NCI-H526 treated with DMSO at 0.1 percent for 48 hours (cell line): ENCODE data around the gene KIDINS220.

Source experiments
- DNase-seq: peaks from one replicate; lab custom pipeline; 2025; lab: John Stamatoyannopoulos, UW

KIDINS220 gene

GRCh38 chr2:8836971-8837794, at the start of gene KIDINS220:
Gene KIDINS220 (minus strand): TSS chr2:8837613. CDS start chr2:8827093, 10,520 bp downstream.
- DNase-seq = peak; percentile 71

GRCh38 chr2:8886876-8887275, 49.5 kb upstream of the KIDINS220 start:
- no peak for DNase-seq

GRCh38 chr2:8886202-8886518, 48.7 kb upstream of the KIDINS220 start:
- DNase-seq = no peak

GRCh38 chr2:8885449-8886201, 48.2 kb upstream of the KIDINS220 start:
- peak; percentile 88 for DNase-seq

GRCh38 chr2:8884812-8885211, 47.4 kb upstream of the KIDINS220 start:
- no peak for DNase-seq

GRCh38 chr2:8882094-8882493, 44.7 kb upstream of the KIDINS220 start:
- no peak for DNase-seq

GRCh38 chr2:8877894-8878293, 40.5 kb upstream of the KIDINS220 start:
- no peak for DNase-seq

GRCh38 chr2:8877332-8877731, 39.9 kb upstream of the KIDINS220 start:
- DNase-seq = no peak

GRCh38 chr2:8876628-8877027, 39.2 kb upstream of the KIDINS220 start:
- no peak for DNase-seq

- DNase-seq = peak; percentile 88
These were observed 35.5 kb upstream of the KIDINS220 start for GRCh38 chr2:8872821-8873432.

- no peak for DNase-seq
These were observed 33.0 kb upstream of the KIDINS220 start for GRCh38 chr2:8870441-8870840.

GRCh38 chr2:8867363-8867762, 29.9 kb upstream of the KIDINS220 start:
- DNase-seq = no peak

- no peak for DNase-seq
These were observed 26.0 kb upstream of the KIDINS220 start for GRCh38 chr2:8863331-8863953.

GRCh38 chr2:8862230-8862629, 24.8 kb upstream of the KIDINS220 start:
- no peak for DNase-seq

GRCh38 chr2:8861797-8862196, 24.4 kb upstream of the KIDINS220 start:
- DNase-seq = no peak

GRCh38 chr2:8860239-8860638, 22.8 kb upstream of the KIDINS220 start:
- DNase-seq = no peak

- no peak for DNase-seq
These were observed 21.5 kb upstream of the KIDINS220 start for GRCh38 chr2:8858910-8859309.

- DNase-seq = no peak
These were observed 20.9 kb upstream of the KIDINS220 start for GRCh38 chr2:8858264-8858663.

GRCh38 chr2:8857709-8858108, 20.3 kb upstream of the KIDINS220 start:
- no peak for DNase-seq

- no peak for DNase-seq
These were observed 18.8 kb upstream of the KIDINS220 start for GRCh38 chr2:8856176-8856575.

GRCh38 chr2:8855010-8855409, 17.6 kb upstream of the KIDINS220 start:
- DNase-seq = no peak

GRCh38 chr2:8853426-8853825, 16.0 kb upstream of the KIDINS220 start:
- no peak for DNase-seq
